ES-I3 (cell line): ENCODE results near the gene ADGRA1.
"Not testable (repeated sequence)": the region's sequence is repeated elsewhere in the genome, so short reads cannot be mapped to it uniquely, and the experiment has no call there.

ENCODE experiments used
- H3K36me3 ChIP-seq: 2 replicates; pipeline ENCODE4 v1.6.1; 2013; ENCODE audit warnings: mild to moderate bottlenecking, low read length, control low read depth, moderate library complexity; ENCODE audit not compliant: insufficient read depth
- H3K4me1 ChIP-seq: 2 replicates; pipeline ENCODE4 v1.6.1; 2013; ENCODE audit warnings: mild to moderate bottlenecking, control low read depth, low read length; ENCODE audit not compliant: insufficient read depth
- H3K9ac ChIP-seq: 2 replicates; pipeline ENCODE4 v1.6.1; 2013; ENCODE audit warnings: low read depth, mild to moderate bottlenecking, low read length, moderate library complexity
- H3K9me3 ChIP-seq: 2 replicates; pipeline ENCODE4 v1.6.1; 2013; ENCODE audit warnings: mild to moderate bottlenecking, low read length, moderate library complexity; ENCODE audit not compliant: control insufficient read depth, insufficient read depth

The ADGRA1 gene

DNA sequence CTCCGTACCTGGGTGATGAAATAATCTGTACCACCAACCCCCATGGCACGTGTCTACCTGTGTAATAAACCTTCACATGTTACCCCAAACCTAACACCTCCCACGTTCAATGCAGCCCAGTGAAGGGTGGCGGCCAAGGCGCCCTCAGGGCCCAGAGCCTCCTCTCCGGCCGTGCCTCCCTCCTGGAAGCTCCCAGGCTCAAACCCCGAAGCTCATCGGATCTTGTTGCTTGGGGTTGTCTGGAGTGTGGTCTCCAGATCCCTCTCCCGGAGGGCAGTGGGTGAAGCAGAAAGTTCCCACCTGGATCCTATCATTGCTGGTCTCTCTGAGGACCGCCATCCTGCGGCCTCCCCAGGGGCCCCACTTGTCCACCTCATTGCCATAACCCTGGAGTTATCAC is 62.9 kb downstream of the ADGRA1 start:
- no peak overlapping the region for H3K9ac ChIP-seq
- peaks cover 15% of the 10 kb centered on the region for H3K9me3 ChIP-seq
- no peaks in the 10 kb centered on the region for H3K36me3 ChIP-seq

DNA sequence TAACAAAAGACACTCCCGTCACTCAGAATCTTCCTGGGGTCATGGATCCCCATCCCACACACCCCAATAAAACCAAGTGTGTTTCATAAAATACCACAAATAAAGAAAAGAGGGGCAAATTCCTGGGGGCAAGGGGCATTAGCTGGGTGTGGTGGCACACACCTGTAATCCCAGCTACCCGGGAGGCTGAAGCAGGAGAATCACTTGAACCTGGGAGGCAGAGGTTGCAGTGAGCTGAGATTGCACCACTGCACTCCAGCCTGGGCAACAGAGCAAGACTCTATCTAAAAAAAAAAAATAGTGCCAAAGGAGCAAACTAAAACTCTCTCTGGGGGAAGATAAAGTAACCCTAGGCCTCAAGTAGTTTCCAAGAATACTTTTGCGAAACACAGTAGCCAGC is 63.3 kb downstream of the ADGRA1 start:
- peak overlapping the region; percentile 34; the same call in 1 of the 2 replicates for H3K9ac ChIP-seq
- H3K36me3 ChIP-seq: not testable (repeated sequence)
- H3K4me1 ChIP-seq: peaks cover 26% of the 10 kb centered on the region
- peaks cover 15% of the 10 kb centered on the region for H3K9me3 ChIP-seq

More for the DNA sequence above, 62.9 kb downstream of the ADGRA1 start:
- H3K4me1 ChIP-seq: peaks cover 30% of the 10 kb centered on the region

DNA sequence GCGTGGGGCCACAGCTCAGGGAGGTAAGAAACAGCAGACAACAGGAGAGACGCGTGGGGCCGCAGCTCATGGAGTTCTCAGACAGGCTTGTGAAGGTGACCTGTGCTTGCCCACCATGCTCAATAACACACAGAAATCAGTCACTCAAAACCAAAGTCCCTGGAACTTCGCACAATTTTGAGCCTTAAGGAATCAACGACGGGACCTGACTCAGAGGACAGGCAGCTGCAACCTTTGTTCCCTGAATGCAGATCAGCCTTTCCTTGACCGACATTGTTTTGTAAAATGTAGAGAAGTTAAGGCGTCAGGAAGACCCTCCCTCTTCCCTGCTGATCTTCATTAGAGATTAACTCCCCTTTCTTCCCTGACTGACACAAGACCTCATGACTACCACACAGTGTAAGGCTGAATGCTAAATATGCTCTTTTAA is 63.8 kb downstream of the ADGRA1 start:
- peak overlapping the region; percentile 34; the same call in 1 of the 2 replicates for H3K9ac ChIP-seq

DNA sequence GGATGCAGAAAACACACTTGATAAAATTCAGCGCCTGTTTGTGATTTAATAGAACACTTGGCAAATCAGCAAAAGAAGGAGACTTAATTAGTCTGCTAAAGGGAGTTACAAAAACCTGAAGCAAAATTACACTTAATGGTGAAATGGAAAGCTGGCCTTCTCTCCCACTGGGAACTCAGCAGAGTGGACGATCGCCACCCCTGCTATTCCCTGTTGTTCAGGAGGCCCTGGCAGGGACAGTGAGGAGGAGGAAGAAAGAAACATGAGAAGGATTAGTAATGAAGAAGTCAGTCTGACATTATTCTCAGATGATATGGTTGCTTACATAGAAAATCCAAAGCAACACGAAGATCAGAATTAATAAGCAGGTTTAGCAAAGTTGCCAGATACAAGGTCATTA is 66.7 kb downstream of the ADGRA1 start:
- no peaks in the 10 kb centered on the region for H3K36me3 ChIP-seq
- H3K4me1 ChIP-seq: peaks cover 38% of the 10 kb centered on the region
- H3K9ac ChIP-seq: no peak overlapping the region
- H3K9me3 ChIP-seq: 0 out of 2 replicates have a peak, but pooled peaks cover 4% of the 10 kb centered on the region

More for the DNA sequence above, 63.8 kb downstream of the ADGRA1 start:
- H3K36me3 ChIP-seq: no peaks in the 10 kb centered on the region
- H3K4me1 ChIP-seq: peaks cover 21% of the 10 kb centered on the region
- peaks cover 15% of the 10 kb centered on the region for H3K9me3 ChIP-seq

DNA sequence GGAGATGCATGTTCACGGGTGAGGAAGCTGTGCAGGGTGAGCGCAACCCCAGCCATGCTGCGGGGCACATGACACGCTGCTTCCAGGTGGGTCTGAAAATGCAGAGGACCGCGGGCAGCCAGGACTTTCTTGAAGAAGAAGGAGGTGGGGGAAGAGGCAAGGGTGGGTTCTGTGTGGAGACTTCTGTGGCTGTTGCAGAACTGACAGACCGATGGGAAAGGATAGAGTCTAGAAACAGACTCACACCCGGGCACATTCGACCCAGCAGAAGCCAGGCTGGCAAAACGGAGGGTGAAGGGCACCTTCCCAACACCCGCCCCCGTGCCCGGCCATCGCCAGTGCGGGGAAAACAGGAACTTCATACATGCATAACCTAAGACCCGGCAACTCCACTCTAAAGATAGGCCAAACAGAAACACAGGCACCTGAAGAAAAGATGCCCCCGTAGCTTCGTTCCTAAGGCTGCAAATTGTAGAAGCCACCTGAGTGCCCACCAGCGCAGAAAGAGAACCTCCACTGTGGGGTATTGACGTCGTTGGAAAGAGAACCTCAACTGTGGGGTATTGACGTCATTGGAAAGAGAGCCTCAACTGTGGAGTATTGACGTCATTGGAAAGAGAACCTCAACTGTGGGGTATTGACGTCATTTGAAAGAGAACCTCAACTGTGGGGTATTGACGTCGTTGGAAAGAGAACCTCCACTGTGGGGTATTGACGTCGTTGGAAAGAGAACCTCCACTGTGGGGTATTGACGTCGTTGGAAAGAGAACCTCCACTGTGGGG is 67.5 kb downstream of the ADGRA1 start:
- H3K9me3 ChIP-seq: 0 out of 2 replicates have a peak, but pooled peaks cover 4% of the 10 kb centered on the region
- no peak overlapping the region for H3K9ac ChIP-seq
- peaks cover 38% of the 10 kb centered on the region for H3K4me1 ChIP-seq
- no peaks in the 10 kb centered on the region for H3K36me3 ChIP-seq

DNA sequence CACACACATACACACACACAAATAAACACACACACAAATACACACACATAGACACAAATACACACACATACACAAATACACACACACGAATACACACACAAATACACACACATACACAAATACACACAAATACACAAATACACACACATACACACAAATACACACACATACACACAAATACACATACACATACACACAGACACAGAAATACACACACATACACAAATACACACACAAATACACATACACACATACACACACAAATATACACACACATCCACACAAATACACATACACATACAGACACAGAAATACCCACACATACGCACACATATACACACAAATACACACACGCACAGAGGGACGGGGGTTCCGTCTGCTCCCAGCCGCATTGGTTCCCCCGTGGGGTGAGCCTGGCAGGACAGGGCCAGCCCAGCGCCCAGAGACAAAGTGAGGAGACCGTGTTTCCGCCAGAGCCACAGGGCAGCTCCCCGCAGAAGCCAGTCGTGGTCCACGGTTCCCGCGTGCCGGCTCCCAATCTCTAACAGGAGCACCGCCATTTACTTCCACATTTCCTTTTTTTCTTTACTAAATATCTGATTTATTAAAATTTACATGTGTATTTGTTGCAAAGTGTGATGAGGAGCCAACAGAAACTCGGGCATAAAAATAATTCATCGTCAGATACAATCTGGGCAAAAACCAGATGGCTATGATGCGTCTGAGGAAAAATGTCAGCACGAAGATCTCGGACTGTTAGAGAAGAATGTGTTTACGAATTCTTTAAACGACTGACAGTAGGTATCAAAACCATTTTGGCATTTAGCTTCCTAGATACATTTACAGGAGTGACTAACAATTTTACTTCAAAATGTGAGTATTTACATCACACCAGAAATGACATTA is 69.2 kb downstream of the ADGRA1 start:
- peaks cover 33% of the 10 kb centered on the region for H3K4me1 ChIP-seq
- no peaks in the 10 kb centered on the region for H3K36me3 ChIP-seq
- no peak overlapping the region for H3K9ac ChIP-seq
- no peaks in the 10 kb centered on the region for H3K9me3 ChIP-seq

DNA sequence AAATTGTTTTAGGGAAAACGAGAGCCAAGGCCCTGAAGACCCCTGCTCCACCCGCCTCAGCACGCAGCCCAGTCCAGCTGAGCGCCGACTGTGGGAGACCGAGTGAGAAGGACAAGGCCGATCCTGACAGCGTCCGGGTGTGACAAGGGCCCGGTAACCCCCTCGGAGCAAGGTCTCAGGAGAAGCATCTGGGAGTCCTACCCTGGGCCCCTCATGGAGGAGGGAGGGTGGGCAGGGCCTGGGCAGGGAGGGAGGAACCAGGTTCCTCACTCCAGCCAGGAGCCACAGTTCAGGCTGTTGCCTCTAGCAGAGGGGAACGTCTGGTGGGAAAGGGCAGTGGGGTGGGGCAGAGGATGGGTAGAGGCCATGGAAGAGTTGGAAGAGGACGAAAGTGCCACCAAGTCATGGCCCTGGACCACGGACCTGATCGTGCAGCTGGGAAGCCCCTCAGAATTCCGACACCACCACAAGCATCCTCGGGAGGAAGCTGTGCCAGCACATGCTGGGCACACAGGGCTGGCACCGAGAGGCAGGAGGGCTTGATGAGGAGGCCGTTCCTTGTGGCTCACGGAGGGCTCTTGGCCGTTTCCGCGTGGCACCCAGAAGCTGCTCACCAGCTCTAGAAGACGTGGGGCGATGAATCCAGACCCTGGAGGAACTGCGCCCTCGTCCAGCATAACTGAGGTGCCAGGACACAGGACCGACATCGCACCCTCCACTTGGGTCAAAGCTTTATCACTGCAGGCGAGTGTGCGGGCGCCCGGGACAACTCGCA is 70.1 kb downstream of the ADGRA1 start:
- Histone ChIP-seq H3K36me3 (no peaks in the 10 kb centered on the region), H3K4me1 (peaks cover 33% of the 10 kb centered on the region), H3K9ac (no peak overlapping the region), H3K9me3 (no peaks in the 10 kb centered on the region)

DNA sequence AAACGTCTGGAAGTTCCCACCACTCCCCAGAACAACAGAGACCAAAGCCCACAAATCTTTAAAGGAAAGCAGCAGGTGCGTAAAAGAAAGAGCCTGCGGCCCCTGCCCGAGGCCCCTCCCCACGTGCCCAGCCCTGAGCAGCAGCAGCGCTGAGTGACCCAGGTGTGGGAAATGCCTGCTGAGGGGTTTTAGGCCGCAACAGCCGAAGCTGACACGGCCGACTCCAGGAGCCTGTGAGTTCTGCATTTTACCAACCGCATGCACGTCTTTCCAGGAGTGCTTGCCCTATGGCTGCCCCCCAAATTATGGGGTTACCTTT is 70.7 kb downstream of the ADGRA1 start:
- Histone ChIP-seq H3K9ac (no peak overlapping the region), H3K9me3 (no peaks in the 10 kb centered on the region), H3K4me1 (peaks cover 33% of the 10 kb centered on the region), H3K36me3 (no peaks in the 10 kb centered on the region)

DNA sequence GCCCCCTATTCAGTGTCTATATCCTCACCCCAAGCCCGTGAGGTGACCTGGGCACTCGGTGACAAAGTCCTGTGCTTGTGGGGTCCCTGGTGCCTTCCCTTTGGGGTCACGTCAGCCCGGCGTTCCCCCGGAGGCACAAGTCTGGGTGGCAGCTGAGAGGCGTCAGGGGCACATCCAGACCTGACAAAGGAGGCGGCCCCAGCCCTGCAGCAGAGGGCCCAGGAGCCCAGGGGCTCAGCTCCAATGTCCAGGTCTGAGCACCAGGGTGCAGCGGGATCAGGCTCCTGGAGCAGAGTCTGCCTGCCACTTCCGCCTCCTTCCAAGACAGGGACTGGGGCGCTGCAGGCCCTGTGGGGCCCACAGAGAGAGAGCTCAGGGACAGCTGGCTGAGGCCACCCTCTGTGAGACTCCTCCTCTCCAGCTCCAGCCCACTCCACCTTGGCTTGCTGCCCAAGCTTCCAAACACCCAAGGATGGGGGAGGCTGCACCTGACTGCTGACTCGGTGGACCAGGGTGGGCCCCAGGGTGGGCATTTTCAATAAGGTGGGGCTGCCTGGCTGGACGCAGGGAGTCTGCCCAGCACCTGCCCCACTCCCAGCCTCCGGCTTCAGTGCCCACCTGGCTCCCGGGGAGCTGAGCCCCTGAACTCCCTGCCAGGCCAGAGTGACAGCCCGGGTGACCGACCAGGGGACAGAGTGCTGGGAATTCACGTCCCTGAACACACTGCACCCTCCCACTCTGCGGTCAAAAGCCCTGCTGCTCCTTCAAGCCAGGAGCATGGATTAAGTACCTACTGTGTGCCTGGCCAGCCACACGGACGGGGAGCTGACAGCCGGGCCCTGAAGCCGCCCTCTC is 71.3 kb downstream of the ADGRA1 start:
- Histone ChIP-seq H3K9me3 (no peaks in the 10 kb centered on the region), H3K36me3 (no peaks in the 10 kb centered on the region), H3K4me1 (peaks cover 33% of the 10 kb centered on the region)

DNA sequence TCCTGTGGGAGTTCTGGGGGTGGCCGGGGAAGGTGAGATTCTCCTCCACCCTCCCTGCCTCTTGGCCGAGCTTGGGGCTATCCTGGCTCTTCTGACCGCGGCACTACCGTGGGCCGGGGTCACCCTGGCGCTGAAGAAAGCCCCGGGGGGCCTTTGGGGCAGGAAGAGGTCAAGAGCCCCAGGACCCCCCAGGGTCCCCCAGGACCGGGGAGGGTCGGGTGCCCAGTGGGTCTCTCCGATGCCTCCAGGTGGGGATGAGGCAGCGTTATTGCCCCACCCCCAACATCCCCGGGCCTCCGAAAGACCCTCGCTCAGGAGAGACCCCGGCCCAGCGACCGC is 71.9 kb downstream of the ADGRA1 start:
- Histone ChIP-seq H3K9ac (peak overlapping the region; percentile 37), H3K4me1 (peaks cover 28% of the 10 kb centered on the region), H3K9me3 (no peaks in the 10 kb centered on the region), H3K36me3 (no peaks in the 10 kb centered on the region)

More for the DNA sequence above, 71.3 kb downstream of the ADGRA1 start:
- peak overlapping the region; percentile 37 for H3K9ac ChIP-seq

DNA sequence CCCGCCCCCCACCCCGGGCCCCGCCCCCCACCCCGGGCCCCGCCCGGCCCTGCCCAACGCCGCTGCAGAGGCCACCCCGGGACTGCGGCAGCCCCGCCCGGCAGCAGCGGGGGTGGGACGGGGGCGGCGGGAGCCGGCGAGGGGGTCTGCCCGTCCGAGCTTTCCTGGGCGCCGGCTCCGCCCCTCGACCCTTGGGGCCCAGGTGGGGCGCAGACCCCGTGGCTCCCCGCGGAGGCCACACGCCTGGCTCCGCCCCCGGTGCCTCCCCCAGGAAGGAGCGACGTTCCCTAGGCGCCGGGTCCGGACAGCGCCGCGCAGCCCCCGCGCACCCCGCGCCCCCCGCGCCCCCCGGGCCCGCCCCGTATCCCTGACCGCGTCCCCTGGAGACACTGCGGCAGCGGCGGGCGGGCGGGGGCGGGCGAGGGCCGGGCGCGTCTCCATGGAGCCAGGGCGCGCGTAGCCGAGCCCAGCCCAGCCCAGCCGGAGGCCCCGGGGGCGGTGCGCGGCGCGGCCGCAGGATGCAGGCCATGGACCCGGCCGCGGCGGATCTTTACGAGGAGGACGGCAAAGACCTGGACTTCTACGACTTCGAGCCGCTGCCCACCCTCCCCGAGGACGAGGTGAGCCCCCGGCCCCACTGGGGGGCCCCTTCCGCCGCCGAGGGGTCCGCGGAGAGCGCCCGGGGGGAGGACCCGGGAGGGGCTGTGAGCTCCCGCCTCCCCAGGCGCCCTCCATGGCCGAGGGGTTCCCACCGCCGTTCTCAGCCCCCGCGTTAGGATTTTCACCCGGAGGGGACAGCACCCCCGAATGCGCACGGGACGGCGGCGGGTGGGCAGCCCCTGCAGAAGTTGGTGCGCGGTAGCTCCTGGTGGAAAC is 72.5 kb downstream of the ADGRA1 start, which contains the start of gene KNDC1:
TSS of gene KNDC1 (plus strand) at position 270 of the 876 bp plus-strand sequence. CDS start at position 519, 249 bp downstream.
- Histone ChIP-seq H3K4me1 (peaks cover 23% of the 10 kb centered on the region), H3K9ac (peak within 1 kb of the TSS; percentile 82), H3K9me3 (no peaks in the 10 kb centered on the region), H3K36me3 (no peaks in the 10 kb centered on the region)

DNA sequence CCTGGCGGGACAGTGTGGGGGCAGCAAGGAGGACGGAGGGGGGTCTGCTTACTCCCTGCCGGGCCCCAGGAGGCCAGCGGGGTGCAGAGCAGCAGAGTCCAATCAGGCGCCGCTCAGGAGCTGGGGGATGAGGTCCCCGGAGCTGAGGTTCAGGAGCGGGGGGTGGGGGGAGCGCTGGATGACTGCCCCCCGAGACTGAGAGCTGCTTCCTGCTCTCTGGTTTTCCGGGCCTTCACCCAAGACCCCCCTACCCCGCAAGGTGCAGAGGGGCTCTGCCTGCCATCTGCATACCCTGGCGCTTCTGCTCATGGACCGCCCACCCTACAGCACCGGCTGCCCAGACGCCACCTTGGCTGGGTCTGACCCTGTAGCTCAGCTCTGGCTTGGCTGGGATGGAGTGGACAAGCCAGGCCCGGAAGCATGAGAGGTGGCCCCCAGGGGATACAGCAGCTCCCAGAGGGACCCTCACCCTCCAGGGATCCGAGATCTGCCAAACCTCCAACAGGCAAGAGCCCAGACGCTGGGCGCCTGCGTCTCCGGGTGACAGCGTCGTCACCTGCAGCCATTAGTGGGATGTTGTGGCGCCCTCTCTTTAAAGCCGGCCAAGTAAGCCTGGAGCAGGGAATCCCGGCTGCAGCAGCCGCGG is 73.2 kb downstream of the ADGRA1 start:
- H3K4me1 ChIP-seq: peaks cover 23% of the 10 kb centered on the region
- no peaks in the 10 kb centered on the region for H3K9me3 ChIP-seq
- H3K9ac ChIP-seq: peak overlapping the region; percentile 82
- no peaks in the 10 kb centered on the region for H3K36me3 ChIP-seq
